Gastrocnemius medialis (tissue), 4 donors: ENCODE measurements around the gene LCORL. TPM values are rescaled to one million over a fixed set of nuclear protein-coding genes. Genes with fewer than 3 reads are reported as not detected.

Source experiments
- ATAC-seq, 2 donors: fragments of 150-250 bp; one replicate each; pipeline ENCODE4 v1.9.1; 2016
- DNase-seq, 2 donors: peaks; one replicate each; pipeline ENCODE4 v3.0.0-alpha.2; 2019
- H3K27ac ChIP-seq, 4 donors: fragments of 200-600 bp; sonication (generic); 1 replicate in 1 of 4; 2 replicates in 3 of 4; pipeline ENCODE4 v1.5.1; 2016 to 2018; ENCODE audit warnings: mild to moderate bottlenecking in 2 of 4, moderate library complexity in 1 of 4
- H3K27me3 ChIP-seq, 3 donors: fragments of 200-600 bp; sonication (generic) in 2 of 3; 1 replicate in 1 of 3; 2 replicates in 2 of 3; pipeline versions ENCODE4 v1.5.1 to v1.6.0; 2016 to 2019; ENCODE audit warnings: mild to moderate bottlenecking in 1 of 3, moderate library complexity in 1 of 3
- H3K36me3 ChIP-seq, 2 donors: fragments of 200-600 bp; sonication (generic) in 1 of 2; one replicate each; pipeline ENCODE4 v1.5.1; 2017 to 2018
- H3K4me1 ChIP-seq, 2 donors: fragments of 200-600 bp; sonication (generic) in 1 of 2; one replicate each; pipeline ENCODE4 v1.5.1; 2016 to 2017; ENCODE audit warnings: mild to moderate bottlenecking in 2 of 2
- H3K4me3 ChIP-seq, 4 donors: fragments of 200-600 bp; sonication (generic) in 3 of 4; 1 replicate in 1 of 4; 2 replicates in 3 of 4; pipeline ENCODE4 v1.5.1; 2016 to 2019; ENCODE audit warnings: mild to moderate bottlenecking in 2 of 4
- H3K9me3 ChIP-seq, 3 donors: fragments of 200-600 bp; sonication (generic) in 2 of 3; 1 replicate in 1 of 3; 2 replicates in 2 of 3; pipeline ENCODE4 v1.5.1; 2016 to 2019
- POLR2A ChIP-seq, 2 donors: fragments of 450-650 bp; IDR thresholded peaks; one replicate each; pipeline ENCODE4 v1.6.1; 2017; ENCODE audit warnings: antibody characterized with exemption in 2 of 2, mild to moderate bottlenecking in 2 of 2, moderate library complexity in 2 of 2
- in situ Hi-C, 4 donors: fragments of 200-750 bp; cut with MboI; loops; one replicate each; pipeline versions ENCODE4 v1.15.0 to v1.8.0; 2017; ENCODE audit warnings: low sequenced_read_pairs in 4 of 4
- intact Hi-C: fragments of 100-400 bp; cut with DNase I; formaldehyde crosslinking; loops from one replicate; pipeline ENCODE4 v1.15.1; 2023; ENCODE audit warnings: low total_unique reads
- total RNA-seq, 4 donors: library from RNA; depleted of rRNA; stranded (reverse); fragments of >200 nt; gene quantifications; one replicate each; pipeline versions ENCODE4 v1.1.0 to v1.2.3, GENCODE V29; 2016
- TF ChIP-seq, protein P1 (sequence below), 5 experiments: fragments of 450-650 bp in 3 of 5; fragments of 200-600 bp in 2 of 5; sonication (generic) in 2 of 5; IDR thresholded peaks in 4 of 5; conservative IDR thresholded peaks in 1 of 5; 1 replicate in 4 of 5; 2 replicates in 1 of 5; pipeline ENCODE4 v1.5.1; 2016 to 2019; ENCODE audit warnings: antibody characterized with exemption in 5 of 5, mild to moderate bottlenecking in 3 of 5, moderate library complexity in 3 of 5

Gene LCORL
- total RNA-seq, 4 donors from 2014 or later = 12.8 to 34.7 (median 26.1) TPM

DNA sequence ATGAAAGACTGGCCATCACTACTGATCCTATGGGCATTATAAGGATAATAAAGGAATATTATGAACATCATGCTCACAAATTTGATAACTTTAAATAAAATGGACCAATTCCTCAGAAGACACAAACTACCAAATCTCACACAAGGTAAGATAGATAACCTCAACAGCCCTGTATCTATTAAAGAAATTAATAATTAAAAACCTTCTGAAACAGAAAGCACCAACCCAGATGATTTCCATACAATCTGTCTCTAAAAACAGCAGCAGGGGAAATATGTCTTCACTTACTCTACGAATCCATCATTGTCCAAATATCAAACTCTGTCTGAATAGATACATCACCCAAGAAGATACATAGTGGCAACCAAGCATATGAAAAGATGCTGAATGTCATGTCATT is 55.2 kb downstream of the LCORL start:
- in situ Hi-C loops (no loop called here), intact Hi-C loops (no loop called here)
- ATAC-seq = no peak
- Histone ChIP-seq H3K4me1 (peaks cover 0 to 11% of the 10 kb centered on the region in 2 donors), H3K36me3 (peaks cover 0 to 6% of the 10 kb centered on the region in 2 donors), H3K27me3 (no peaks in the 10 kb centered on the region), H3K27ac (no peak overlapping the region), H3K9me3 (no peaks in the 10 kb centered on the region), H3K4me3 (no peak overlapping the region)
- no peak for DNase-seq
- TF ChIP-seq, protein P1, sequence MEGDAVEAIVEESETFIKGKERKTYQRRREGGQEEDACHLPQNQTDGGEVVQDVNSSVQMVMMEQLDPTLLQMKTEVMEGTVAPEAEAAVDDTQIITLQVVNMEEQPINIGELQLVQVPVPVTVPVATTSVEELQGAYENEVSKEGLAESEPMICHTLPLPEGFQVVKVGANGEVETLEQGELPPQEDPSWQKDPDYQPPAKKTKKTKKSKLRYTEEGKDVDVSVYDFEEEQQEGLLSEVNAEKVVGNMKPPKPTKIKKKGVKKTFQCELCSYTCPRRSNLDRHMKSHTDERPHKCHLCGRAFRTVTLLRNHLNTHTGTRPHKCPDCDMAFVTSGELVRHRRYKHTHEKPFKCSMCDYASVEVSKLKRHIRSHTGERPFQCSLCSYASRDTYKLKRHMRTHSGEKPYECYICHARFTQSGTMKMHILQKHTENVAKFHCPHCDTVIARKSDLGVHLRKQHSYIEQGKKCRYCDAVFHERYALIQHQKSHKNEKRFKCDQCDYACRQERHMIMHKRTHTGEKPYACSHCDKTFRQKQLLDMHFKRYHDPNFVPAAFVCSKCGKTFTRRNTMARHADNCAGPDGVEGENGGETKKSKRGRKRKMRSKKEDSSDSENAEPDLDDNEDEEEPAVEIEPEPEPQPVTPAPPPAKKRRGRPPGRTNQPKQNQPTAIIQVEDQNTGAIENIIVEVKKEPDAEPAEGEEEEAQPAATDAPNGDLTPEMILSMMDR (IDR thresholded peaks at IDR 0.05 in 4 of 5, conservative IDR thresholded peaks at IDR 0.05 in 1 of 5) = no peak
- no peak for TF ChIP-seq POLR2A (IDR thresholded peaks at IDR 0.05)

DNA sequence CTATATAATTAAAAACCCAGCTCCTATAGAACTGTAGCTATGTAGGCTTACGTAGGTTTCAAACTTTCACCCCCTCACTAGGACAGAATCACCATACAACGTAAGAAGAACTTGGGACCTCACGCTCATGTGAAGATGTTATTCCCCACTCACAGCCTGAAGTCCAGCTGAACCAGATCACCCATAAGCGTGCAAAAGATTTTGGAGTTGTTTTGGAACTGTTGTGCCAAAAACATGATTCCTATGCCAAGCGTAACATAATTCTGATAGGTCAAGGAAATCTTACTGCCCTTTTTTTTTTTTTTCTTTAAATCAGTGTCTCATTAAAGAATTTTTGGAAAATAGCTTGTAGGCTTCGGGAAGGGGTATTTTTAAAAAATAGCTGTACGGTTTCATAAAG is 57.0 kb downstream of the LCORL start:
- in situ Hi-C loops = no loop called here
- DNase-seq = no peak

GRCh38 chr4:17962171-17962570 is 59.4 kb downstream of the LCORL start:
- Histone ChIP-seq H3K27ac (no peak overlapping the region), H3K9me3 (no peaks in the 10 kb centered on the region), H3K4me3 (no peak overlapping the region), H3K27me3 (no peaks in the 10 kb centered on the region), H3K36me3 (peaks cover 0 to 9% of the 10 kb centered on the region in 2 donors), H3K4me1 (no peaks in the 10 kb centered on the region)
- in situ Hi-C loops = no loop called here
- intact Hi-C loops = no loop called here
- ATAC-seq (no peak), DNase-seq (no peak)
- no peak for TF ChIP-seq POLR2A (IDR thresholded peaks at IDR 0.05)
- TF ChIP-seq, protein P1 (IDR thresholded peaks at IDR 0.05 in 4 of 5, conservative IDR thresholded peaks at IDR 0.05 in 1 of 5) = no peak

More for the DNA sequence above, 57.0 kb downstream of the LCORL start:
- Histone ChIP-seq H3K4me3 (no peak overlapping the region), H3K27me3 (no peaks in the 10 kb centered on the region), H3K36me3 (peaks cover 0 to 9% of the 10 kb centered on the region in 2 donors), H3K27ac (no peak overlapping the region), H3K4me1 (no peaks in the 10 kb centered on the region), H3K9me3 (no peaks in the 10 kb centered on the region)
- no peak for ATAC-seq
- TF ChIP-seq, protein P1 (IDR thresholded peaks at IDR 0.05 in 4 of 5, conservative IDR thresholded peaks at IDR 0.05 in 1 of 5) = no peak
- no peak for TF ChIP-seq POLR2A (IDR thresholded peaks at IDR 0.05)
- intact Hi-C loops = no loop called here

DNA sequence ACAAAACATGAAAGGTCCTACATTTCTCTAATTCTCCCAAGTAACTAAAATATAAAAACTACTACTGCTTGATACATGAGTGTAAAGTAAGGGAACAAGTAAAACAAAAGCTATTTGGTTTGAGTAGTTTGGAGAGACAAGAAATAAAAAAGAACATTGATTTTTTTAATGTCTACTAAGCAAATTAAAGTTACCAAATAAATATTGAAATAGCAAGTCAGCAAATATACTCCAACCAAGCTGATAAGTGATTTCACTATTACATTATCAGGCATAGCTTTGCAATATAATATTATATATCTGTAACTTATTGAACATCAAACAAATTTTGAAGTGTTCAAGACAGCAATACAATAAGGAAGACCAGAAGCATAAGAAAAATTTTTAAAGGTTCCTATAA is 60.3 kb downstream of the LCORL start:
- H3K9me3 ChIP-seq = no peaks in the 10 kb centered on the region
- H3K4me3 ChIP-seq = no peak overlapping the region
- in situ Hi-C loops (no loop called here), intact Hi-C loops (no loop called here)
- no peak for TF ChIP-seq POLR2A (IDR thresholded peaks at IDR 0.05)
- no peak overlapping the region for H3K27ac ChIP-seq
- no peaks in the 10 kb centered on the region for H3K4me1 ChIP-seq
- ATAC-seq (no peak), DNase-seq (no peak)
- peaks cover 0 to 9% of the 10 kb centered on the region in 2 donors for H3K36me3 ChIP-seq
- no peaks in the 10 kb centered on the region for H3K27me3 ChIP-seq

- TF ChIP-seq, protein P1 (IDR thresholded peaks at IDR 0.05 in 4 of 5, conservative IDR thresholded peaks at IDR 0.05 in 1 of 5) = no peak
- TF ChIP-seq POLR2A (IDR thresholded peaks at IDR 0.05) = no peak
- in situ Hi-C loops = no loop called here
- no peak overlapping the region for H3K4me3 ChIP-seq
- H3K27ac ChIP-seq = no peak overlapping the region
- H3K27me3 ChIP-seq = no peaks in the 10 kb centered on the region
- no peaks in the 10 kb centered on the region for H3K9me3 ChIP-seq
- H3K4me1 ChIP-seq = no peaks in the 10 kb centered on the region
- DNase-seq (no peak), ATAC-seq (no peak)
- H3K36me3 ChIP-seq = peaks cover 0 to 9% of the 10 kb centered on the region in 2 donors
- intact Hi-C loops = no loop called here
Measured at GRCh38 chr4:17958181-17958580, 63.4 kb downstream of the LCORL start.
